ENCODE measurements around the gene CCSER1.
"Not testable (repeated sequence)": the region's sequence is repeated elsewhere in the genome, so short reads cannot be mapped to it uniquely, and the experiment has no call there.

CCSER1 gene

DNA sequence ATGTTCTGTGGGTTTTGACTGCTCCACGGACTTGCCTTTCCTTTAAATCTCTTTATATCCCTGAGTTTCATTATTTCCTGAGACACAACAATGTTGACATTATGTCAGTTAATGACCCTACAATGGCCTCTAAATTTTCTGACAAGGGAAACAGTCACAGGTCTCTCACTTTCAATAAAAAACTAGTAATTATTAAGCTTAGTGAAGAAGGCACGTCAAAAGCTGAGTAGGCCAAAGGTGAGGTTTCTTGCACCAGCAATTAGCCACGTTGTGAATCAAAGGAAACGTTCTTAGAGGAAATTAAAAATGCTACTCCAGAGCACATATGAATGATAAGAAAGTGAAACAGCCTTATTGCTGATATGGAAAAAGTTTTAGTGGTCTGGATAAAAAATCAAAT lies 1246.4 kb downstream of the CCSER1 start:
- DNase-seq (ENCODE audit: low read depth) = no peak

DNA sequence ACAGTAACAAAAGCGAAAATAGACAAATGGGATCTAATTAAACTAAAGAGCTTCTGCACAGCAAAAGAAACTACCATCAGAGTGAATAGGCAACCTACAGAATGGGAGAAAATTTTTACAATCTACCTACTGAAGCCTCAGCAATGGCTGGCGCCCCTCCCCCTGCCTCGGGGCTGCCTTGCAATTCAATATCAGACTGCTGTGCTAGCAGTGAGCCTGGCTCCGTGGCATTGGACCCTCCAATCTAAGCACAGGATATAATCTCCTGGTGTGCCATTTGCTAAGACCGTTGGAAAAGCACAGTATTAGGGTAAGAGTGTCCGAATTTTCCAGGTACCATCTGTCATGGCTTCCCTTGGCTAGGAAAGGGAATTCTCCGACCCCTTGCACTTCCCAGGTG lies 1278.2 kb downstream of the CCSER1 start:
- not testable (repeated sequence) for DNase-seq (ENCODE audit: low read depth)

DNA sequence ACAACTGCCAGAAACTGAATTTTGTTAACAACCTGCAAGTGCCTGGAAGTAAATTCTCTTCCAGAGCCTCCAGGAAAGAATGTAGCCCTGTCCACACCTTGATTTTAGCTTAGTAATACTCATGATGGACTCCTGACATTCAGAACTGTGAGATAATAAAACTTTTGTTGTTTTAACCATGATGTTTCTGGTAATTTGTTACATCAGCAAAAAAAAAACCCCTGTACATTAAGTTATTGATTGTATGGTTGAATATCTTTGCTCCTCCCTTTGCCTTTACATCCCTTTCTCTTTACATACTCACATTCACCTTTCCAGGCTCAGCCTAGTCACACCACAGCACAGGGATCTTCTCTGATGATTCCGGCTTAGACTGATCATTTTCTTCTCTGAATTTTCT lies 1294.8 kb downstream of the CCSER1 start:
- DNase-seq (ENCODE audit: low read depth) = no peak

DNA sequence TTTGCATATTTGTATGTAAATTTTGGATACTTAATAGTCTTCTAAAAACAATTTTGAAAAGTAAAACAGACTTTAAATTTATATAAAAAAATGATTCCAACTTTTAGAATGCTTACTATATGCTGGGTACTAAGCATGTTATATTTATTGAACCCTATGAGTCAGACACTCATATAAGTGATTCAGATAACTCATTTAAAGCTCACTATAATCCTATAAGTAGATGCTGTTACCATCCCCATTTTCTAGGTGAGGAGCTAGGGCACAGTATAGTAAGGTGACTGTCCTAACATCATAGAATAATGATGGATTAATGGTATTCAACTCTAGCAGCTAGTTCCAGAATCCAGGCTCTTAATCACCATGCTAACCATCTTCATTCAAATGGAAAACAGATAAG lies 1299.5 kb downstream of the CCSER1 start:
- no peak for DNase-seq (ENCODE audit: low read depth)

DNA sequence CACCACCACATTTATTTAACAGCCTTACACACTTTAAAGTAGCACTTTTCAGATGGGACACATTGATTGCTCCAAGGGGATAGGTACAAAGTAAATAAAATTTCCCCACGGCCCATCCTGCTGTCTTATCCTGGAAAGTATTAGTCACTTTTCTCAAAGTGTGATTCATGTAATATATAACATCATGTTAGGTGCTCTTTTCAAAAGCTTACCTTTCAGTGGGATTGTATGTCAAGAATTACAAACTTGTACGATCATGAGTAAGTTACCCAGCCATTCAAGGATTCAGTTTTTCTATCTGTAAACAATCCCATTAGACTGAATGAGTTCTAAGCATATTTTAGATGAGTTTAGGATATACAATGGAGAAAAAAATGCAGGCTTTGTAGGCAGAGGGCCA lies 1300.0 kb downstream of the CCSER1 start:
- no peak for DNase-seq (ENCODE audit: low read depth)

DNA sequence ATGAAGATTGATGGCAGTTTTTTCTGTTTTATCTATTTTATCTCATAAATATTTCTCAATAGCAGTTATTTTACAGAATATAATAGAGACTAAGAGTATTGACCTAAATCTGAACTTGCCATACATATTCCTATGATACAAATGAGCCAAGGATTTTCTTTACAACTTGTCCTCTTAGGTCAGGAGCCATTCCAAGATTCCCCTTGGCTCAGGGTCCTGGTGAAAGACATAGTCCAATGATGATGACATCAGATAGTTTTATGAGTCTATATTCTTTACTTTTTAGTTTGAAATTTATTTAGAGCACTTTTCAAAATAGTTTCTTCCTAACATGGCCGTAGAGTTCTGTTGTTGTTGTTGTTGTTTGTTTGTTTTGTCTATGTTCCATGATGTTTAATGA lies 1307.4 kb downstream of the CCSER1 start:
- DNase-seq (ENCODE audit: low read depth) = no peak

DNA sequence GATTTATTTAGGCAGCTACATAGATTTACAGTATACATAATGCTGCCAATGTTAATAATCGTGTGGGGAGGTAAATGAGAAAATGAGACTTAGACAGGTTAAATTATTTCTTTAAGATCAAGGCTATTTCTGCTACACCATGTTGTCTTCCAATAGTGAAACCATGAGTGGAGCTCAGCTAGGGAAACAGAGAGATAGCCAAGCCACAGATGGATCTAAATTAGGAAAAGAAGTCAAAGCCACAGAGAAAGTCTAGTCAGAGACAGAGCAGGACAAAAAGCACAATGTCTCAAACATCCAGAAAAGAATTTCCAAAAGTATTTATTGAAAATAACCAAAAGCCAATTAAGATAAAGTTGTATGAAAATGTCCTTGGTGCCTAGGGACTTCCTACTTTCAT lies 1309.4 kb downstream of the CCSER1 start:
- DNase-seq (ENCODE audit: low read depth) = no peak

DNA sequence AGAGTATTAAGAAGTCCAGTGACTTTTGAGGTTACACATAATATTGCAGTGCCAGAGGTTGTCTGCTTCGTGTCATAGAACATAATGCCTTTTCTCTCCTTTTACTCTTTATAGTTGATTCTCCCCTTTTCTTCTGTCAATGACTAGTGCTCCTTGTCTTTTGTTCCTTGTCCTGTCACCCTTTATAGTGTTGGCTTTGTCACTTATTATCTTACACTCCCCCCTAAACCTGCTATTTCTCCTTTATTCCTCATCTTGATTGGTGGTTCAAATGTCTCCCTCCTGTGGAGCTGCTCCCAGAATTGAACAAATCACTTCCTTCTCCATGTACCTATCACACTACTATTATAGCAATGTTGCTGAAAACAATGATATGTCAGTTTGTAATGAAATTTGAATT lies 1320.0 kb downstream of the CCSER1 start:
- DNase-seq (ENCODE audit: low read depth) = no peak

DNA sequence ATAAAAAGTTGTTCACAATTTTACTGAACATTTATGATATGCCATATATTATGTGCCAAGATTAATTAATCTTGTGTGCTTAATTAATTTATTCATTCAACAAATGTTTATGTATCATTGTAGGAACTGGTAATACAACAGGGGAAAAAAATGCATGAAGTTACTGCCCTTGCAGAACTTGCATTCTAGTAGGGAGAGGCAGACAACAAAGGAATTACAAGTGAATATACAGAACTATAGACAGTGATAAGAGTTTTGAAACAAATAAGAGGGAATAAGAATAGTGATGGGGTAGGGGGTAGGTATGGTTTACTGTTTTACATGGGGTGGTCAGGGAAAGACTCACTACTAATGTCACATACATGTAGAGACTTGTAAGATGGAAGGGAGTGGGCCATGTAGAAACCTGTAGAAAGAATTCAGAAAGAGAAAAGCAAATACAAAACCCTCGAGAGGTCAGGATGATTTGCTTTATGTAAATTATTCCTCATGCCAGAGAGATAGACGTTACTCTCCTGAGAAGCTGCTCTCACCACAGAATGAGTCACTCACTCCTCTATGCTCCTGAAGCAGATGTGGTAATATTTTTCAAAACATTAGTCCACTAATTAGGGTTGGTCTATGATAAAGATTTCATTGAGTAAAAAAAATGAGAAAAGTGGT lies 1321.6 kb downstream of the CCSER1 start:
- DNase-seq (ENCODE audit: low read depth) = no peak

DNA sequence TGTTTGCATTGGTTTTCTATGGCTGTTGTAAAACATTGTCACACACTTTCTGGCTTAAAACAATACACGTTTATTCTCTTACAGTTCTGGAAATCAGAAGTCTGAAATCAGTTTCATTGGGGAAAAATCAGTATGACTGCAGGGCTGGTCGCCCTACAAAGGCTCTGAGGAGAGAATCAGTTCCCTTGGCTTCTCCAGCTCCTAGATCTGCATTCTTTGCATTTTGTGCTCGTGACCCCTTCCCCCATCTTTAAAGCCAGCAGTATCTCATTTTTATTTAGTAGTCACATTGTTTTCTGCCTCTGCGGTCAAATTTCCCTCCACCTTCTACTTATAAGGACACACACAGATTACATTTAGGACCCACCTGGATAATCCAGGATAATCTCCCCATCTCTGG lies 1326.9 kb downstream of the CCSER1 start:
- DNase-seq (ENCODE audit: low read depth) = no peak

DNA sequence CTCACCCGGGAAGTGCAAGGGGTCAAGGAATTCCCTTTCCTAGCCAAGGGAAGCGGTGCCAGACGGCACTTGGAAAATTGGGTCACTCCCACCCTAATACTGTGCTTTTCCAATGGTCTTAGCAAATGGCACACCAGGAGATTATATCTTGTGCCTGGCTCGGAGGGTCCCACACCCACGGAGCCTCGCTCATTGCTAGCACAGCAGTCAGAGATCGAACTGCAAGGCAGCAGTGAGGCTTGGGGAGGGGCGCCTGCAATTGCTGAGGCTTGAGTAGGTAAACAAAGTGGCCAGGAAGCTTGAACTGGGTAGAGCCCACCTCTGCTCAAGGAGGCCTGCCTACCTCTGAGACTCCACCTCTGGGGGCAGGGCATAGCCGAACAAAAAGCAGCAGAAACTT lies 1335.4 kb downstream of the CCSER1 start:
- not testable (repeated sequence) for DNase-seq (ENCODE audit: low read depth)

DNA sequence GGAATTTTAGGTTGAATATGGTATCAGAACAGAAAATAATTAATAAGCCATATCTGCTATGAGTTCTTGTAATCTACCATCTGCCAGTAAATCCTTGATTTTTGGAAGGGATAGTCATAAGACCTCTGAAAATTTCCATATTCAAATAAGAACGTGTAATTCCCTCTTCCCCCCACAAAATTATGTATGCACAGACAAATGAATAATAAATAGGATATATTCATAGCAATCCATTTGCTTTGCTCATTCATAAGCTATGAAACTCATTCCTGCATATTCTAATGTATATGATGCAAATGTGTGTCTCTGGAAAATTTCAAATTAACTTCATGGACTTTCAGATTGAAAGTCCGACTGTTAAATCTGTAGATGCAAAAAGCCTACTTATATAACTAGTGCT lies 1343.5 kb downstream of the CCSER1 start:
- DNase-seq (ENCODE audit: low read depth) = no peak

DNA sequence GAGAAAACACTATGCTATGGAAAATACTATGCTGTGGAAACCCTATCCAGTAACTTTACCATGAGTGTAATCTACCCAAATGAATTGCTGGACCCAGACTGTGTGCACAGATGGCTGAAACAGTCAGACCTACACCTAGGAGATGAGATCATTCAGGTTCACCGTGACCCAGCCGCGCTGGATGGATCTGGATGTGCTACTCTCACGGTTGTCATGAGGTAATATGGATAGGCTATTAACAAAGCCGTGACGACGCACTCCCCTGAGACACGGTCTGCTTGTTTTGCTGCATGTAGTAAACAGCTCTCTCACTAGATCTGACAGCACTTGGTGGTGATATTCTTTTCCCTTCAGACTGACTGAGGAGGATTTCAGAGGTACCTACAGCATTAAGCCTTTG lies 1344.1 kb downstream of the CCSER1 start:
- DNase-seq (ENCODE audit: low read depth) = no peak

DNA sequence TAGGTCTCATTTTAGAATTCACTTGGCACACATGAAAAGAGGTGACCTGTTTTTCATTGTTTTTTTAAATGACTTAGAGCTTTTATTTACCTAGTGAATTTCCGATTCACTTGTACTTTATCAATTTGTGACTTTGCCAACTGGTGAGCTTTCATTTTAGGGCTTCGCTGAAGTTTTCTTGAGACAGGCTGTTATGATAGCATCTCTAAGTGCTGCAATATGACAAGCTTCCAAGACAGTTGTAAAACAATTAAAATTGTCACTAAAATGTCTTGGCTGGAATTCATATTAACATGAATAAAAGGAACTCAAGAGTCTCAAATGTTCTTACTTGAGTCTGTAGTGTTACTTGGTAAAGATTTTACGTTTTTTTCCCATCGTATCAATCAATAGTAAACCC lies 1344.9 kb downstream of the CCSER1 start:
- DNase-seq (ENCODE audit: low read depth) = no peak

DNA sequence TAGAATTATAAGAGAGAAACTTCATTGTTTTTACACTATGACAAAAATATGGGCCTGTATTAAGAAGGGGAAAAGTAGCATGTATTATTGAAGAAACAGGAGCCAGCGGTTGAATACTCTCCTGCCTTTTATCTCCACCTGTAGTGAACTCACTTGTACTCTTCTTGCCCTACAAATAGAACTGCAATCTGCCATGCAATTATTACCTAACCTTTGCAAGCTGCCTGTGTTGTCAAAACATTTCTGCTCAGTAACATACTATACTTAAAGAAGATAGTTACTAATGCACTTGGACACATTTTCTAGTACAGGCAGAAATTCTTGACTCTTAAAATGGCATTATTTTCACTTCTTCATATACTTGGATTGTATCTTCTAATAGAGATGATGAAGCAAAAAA lies 1358.2 kb downstream of the CCSER1 start:
- no peak for DNase-seq (ENCODE audit: low read depth)

DNA sequence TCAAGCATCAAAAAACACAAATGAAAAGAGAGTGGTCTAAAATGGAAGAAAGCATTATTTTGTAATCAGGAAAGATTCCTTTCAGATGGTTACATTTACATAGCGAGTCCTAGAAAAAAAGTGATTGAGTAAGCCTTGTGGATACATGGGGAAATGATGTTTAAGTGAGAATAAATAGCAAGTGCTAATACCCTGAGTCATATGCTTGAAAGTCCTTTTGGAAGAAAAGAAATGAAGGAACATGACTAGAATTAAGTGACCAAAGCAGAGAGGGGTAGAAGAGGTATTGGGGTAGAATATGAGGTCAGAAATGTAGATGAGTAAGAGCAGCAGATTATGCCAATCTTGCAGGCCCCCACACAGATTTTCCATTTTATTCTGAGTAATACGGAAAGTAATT lies 1361.8 kb downstream of the CCSER1 start:
- DNase-seq (ENCODE audit: low read depth) = no peak

DNA sequence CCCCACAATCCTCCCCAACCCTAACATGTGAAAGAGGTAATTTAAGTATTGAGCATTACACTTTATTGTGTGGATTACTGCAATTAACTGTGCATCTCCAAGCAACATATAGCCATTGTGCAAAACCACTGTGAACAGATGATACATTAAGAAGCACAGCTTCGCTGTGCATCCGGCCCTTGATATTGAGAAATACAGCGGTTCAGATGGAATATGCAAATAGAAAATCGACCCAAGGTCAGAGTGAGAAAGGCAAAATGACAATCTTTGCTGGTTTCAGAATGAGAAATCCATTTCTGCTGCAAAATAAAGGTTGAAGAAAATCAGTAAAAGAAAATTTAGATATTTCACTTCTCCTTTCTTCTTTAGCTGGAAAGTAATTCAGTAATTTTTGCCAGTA lies 1370.7 kb downstream of the CCSER1 start:
- no peak for DNase-seq (ENCODE audit: low read depth)

DNA sequence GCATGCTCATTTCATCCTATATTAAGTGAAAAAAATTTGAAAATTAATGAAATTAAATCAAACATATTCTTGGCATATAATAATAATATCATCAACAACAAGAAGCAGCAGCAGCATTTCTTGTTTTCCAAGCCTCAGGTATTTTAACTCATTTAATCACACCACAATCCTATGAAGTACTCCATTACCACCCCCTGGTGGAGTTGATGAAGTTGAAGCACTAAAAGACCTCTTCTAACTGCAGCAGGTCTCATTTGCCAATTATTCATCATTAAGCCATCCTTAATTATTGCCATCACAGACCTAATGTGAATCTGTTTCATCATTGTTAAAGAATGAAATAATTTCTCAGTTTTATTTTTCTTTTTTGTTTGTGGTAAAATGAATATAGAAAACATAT lies 1375.2 kb downstream of the CCSER1 start:
- no peak for DNase-seq (ENCODE audit: low read depth)

DNA sequence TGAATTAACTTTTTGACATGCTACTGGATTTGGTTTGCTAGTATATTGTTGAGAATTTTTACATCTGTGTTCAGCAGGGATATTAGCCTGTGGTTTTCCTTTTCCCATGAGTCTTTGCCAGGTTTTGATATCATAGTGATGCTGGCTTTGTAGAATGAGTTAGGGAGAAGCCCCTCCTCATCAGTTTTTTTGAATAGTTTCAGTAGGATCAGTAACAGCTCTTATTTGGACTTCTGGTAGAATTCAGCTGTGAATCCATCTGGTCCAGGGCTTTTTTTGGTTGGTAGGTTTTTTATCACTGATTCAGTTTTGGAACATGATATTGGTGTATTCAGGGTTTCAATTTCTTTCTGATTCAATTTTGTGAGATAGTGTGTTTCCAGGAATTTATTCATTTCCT lies 1386.1 kb downstream of the CCSER1 start:
- DNase-seq (ENCODE audit: low read depth) = no peak

DNA sequence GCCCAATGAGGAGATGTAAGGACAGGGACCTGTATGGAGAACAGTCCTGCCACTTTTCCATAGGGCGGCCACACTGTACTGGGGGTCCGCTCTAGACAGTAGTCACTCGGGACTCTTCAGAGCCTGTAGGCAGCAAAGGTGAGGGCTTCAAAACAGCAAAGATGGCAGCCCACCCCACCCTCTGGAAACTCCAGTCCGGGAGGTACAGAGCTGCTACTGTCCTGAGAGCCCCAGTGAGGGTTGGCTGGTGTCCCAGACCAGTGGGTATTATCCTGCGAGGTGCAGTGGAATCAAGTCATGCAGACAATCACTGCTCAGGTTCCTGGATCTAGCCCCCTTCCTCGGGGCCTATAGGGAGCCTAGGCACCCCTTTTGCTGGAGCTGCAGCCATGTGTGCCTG lies 1392.0 kb downstream of the CCSER1 start:
- no peak for DNase-seq (ENCODE audit: low read depth)

DNA sequence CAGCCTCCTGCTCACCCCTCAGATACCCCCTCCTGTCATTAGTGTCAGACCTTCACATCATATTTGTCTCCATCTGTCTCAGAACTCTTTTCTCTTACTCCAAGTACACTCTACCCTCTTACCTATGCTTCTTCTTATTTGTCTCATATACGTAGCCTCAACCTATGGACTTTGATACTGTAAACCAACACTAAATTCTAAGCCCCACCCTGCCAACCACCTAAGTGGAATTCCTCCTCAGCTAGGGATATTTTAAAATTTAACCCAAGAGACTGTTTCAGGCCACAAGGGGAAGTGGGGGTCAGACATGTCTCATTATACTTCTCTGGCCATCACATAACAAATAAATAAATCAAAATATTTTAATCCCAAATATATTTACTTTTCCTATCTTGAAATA lies 1398.4 kb downstream of the CCSER1 start:
- no peak for DNase-seq (ENCODE audit: low read depth)

DNA sequence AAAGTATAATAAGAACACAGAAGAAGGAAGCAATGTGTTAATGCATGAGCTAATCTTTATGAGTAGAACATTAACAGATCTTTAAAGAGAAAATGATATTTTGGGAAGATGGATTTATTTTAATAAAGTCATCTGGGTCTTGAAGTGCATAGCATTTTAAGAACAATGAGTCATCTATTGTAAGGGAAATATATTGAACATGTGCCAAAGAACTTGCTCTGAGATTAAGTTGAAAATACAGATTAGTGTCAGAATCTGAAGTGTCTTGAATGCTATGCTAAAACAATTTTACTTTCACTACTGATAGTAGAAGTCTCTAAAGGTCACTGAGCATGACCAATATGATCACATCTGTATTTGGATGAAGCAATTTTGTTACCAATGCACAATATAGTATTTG lies 1399.9 kb downstream of the CCSER1 start:
- DNase-seq (ENCODE audit: low read depth) = no peak

DNA sequence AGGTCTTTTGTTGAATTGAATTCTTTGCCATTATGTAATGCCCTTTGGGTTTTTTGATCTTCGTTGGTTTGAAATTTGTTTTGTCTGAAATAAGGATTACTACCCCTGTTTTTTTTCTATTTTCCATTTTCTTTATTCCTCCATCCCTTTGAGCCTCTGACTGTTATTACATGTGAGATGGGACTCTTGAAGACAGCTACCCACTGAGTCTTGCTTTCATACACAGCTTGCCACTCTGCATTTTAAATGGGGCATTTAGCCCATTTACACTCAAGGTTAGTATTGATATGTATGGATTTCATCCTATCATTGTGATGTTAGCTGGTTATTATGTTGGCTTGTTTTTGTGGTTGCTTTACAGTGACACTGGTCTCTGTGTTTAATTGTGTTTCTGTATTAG lies 1440.4 kb downstream of the CCSER1 start:
- no peak for DNase-seq (ENCODE audit: low read depth)

DNA sequence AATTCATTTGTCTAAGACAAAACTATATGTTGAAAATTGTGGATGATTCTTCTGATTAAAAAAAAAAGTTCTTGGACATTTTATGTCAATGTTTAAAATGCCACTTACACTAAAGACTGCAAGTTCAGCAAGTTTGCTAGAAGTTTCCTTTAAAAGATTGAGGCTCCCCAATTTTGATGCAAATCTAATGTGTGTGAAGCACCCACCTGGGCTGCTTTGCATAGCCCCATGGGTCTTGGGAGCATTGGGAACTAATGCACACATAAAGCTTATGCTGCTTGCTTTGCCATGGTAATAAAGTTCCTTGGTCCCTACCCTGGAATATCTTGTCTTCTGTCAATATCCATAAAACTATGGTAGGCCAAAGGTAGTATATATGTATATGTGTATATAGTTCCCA lies 1450.7 kb downstream of the CCSER1 start:
- DNase-seq (ENCODE audit: low read depth) = no peak

DNA sequence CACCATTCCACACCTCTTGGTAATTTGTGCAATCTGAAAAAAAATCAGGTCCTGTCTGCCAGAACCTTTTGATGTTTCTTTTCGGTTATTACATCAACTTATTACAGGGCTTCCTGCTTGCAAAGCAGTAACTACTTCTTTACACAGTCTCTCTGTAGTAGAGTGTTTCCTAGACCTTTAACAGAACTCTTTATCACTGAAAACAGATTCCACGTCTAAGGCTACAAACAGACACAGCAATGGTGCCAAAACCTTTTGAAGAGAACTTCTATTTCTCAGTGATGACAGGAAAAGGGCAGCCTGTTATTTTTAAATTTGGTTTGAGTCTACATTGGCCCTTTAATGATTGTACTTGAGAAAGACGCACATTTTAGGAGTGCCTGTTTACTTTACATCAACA lies 1463.1 kb downstream of the CCSER1 start:
- DNase-seq (ENCODE audit: low read depth) = no peak
